ENCODE data around the gene KCND3. TPM values are rescaled to one million over a fixed set of nuclear protein-coding genes. Genes with fewer than 3 reads are reported as not detected.

The KCND3 gene
- total RNA-seq, 1 donor from 2014 or later, result 0.06 TPM

DNA sequence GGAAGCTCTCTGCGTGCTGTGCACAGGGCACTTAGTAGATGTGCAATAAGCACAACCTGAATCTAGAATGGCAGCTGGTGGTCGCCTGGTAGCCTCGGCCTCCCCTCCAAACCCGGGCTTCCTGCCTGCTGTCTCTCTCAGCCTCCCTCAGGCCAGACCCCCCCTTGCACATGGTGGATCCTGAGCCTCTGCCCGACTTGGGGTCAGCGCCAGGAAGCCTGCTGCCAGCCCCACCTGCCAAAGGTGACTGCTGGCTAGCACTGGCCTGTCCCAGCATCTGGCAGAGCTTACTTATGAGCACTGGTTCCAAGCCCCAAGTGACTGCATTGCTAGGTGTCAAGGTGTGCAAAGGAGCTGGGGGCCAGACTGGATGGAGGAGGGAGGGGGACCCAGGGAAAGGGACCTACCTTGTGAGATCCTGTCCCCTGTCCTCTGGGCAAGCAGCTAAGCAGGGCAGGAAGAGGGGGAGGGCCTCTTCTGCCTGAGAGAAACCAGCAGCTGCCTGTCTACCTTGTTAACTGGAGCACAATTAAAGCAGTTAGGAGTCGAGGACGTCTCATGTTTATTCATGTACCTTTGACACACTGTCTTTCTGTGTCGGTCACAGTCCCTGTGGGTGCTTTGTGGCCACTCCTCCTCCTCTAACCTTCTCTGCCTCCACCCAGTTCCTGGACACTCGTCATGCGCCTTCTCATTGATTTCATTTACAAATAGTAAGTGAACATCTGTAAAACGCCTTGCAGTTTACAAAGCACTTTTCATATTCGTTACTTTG lies 132.9 kb downstream of the KCND3 start:
- peak; percentile 40 for DNase-seq (ENCODE audit: low spot score)
- no peaks in the 10 kb centered on the region for H3K36me3 Mint-ChIP-seq
- Histone ChIP-seq H3K4me1 (peaks cover 21% of the 10 kb centered on the region), H3K9me3 (ENCODE audit: low read depth) (no peaks in the 10 kb centered on the region), H3F3A (ENCODE audit: low read depth) (no peaks in the 10 kb centered on the region), H3K79me2 (ENCODE audit: low read depth) (no peaks in the 10 kb centered on the region), H3K27me3 (no peaks in the 10 kb centered on the region), H3K27ac (no peak overlapping the region), H3K4me2 (no peak overlapping the region), H3K36me3 (no peaks in the 10 kb centered on the region), H2AFZ (replicated peaks) (no peak overlapping the region), H3K9ac (no peak overlapping the region), H4K20me1 (ENCODE audit: low read depth) (no peaks in the 10 kb centered on the region), H3K4me3 (no peak overlapping the region)
- H3K27ac Mint-ChIP-seq, result peak overlapping the region; percentile 12
- no peak for TF ChIP-seq CTCF (IDR thresholded peaks at IDR 0.05)
- no peak for TF ChIP-seq EZH2 (IDR thresholded peaks at IDR 0.05)
- TF ChIP-seq EZH2phosphoT487 (IDR thresholded peaks at IDR 0.05), result no peak
- H3K4me3 Mint-ChIP-seq, result no peak overlapping the region
- peaks cover 17% of the 10 kb centered on the region for H3K4me1 Mint-ChIP-seq
- H3K27me3 Mint-ChIP-seq (ENCODE audit: insufficient read depth, low read depth), result peaks cover 20% of the 10 kb centered on the region
- H3K9me3 Mint-ChIP-seq, result no peaks in the 10 kb centered on the region

- Histone ChIP-seq H3K27ac (no peak overlapping the region), H2AFZ (replicated peaks) (no peak overlapping the region), H3K4me2 (no peak overlapping the region), H4K20me1 (ENCODE audit: low read depth) (no peaks in the 10 kb centered on the region), H3K27me3 (no peaks in the 10 kb centered on the region), H3F3A (ENCODE audit: low read depth) (no peaks in the 10 kb centered on the region), H3K4me1 (peaks cover 17% of the 10 kb centered on the region), H3K79me2 (ENCODE audit: low read depth) (no peaks in the 10 kb centered on the region), H3K9ac (no peak overlapping the region), H3K36me3 (no peaks in the 10 kb centered on the region), H3K9me3 (ENCODE audit: low read depth) (no peaks in the 10 kb centered on the region), H3K4me3 (no peak overlapping the region)
- H3K4me3 Mint-ChIP-seq, result no peak overlapping the region
- DNase-seq (ENCODE audit: low spot score), result no peak
- peaks cover 23% of the 10 kb centered on the region for H3K27me3 Mint-ChIP-seq (ENCODE audit: insufficient read depth, low read depth)
- no peaks in the 10 kb centered on the region for H3K36me3 Mint-ChIP-seq
- no peak overlapping the region for H3K27ac Mint-ChIP-seq
- no peaks in the 10 kb centered on the region for H3K9me3 Mint-ChIP-seq
- TF ChIP-seq EZH2phosphoT487 (IDR thresholded peaks at IDR 0.05), result no peak
- no peak for TF ChIP-seq EZH2 (IDR thresholded peaks at IDR 0.05)
- no peak for TF ChIP-seq CTCF (IDR thresholded peaks at IDR 0.05)
- peaks cover 14% of the 10 kb centered on the region for H3K4me1 Mint-ChIP-seq
Observed at GRCh38 chr1:111855260-111855659, 134.2 kb downstream of the KCND3 start.

DNA sequence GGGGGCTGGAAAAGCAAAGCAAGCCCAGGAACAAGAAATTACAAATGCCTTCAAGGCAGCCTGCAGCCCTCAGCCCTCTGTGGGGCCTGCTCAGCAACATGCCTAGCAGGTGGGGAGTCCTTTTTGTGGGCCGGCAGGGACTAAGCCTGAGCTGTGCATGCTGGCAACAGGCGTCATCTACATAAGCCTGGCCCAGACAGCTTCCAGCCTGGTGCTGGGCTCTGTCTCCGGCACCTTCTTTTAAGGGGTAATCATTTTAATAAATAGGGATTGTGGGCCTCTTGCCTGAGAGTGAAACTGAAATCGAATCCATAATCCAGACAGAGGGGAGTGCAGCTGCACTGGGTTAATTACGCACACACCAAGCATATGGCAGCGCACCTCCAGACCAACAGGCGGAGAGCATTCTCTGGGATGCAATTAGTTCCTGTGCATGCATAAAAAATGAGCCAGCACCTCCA lies 137.2 kb downstream of the KCND3 start:
- H3K9ac ChIP-seq, result no peak overlapping the region
- H3K4me3 Mint-ChIP-seq, result no peak overlapping the region
- peaks cover 17% of the 10 kb centered on the region for H3K27me3 Mint-ChIP-seq (ENCODE audit: insufficient read depth, low read depth)
- TF ChIP-seq CTCF (IDR thresholded peaks at IDR 0.05), result no peak
- TF ChIP-seq EZH2 (IDR thresholded peaks at IDR 0.05), result no peak
- no peak for TF ChIP-seq EZH2phosphoT487 (IDR thresholded peaks at IDR 0.05)
- H3K27ac ChIP-seq, result no peak overlapping the region
- no peaks in the 10 kb centered on the region for H3K27me3 ChIP-seq
- H3F3A ChIP-seq (ENCODE audit: low read depth), result no peaks in the 10 kb centered on the region
- no peak overlapping the region for H2AFZ ChIP-seq (replicated peaks)
- H3K79me2 ChIP-seq (ENCODE audit: low read depth), result no peaks in the 10 kb centered on the region
- H3K4me1 ChIP-seq, result peaks cover 17% of the 10 kb centered on the region
- H4K20me1 ChIP-seq (ENCODE audit: low read depth), result no peaks in the 10 kb centered on the region
- H3K4me1 Mint-ChIP-seq, result peaks cover 14% of the 10 kb centered on the region
- no peaks in the 10 kb centered on the region for H3K9me3 Mint-ChIP-seq
- no peaks in the 10 kb centered on the region for H3K9me3 ChIP-seq (ENCODE audit: low read depth)
- no peak overlapping the region for H3K4me3 ChIP-seq
- H3K27ac Mint-ChIP-seq, result no peak overlapping the region
- no peaks in the 10 kb centered on the region for H3K36me3 ChIP-seq
- H3K36me3 Mint-ChIP-seq, result no peaks in the 10 kb centered on the region
- no peak overlapping the region for H3K4me2 ChIP-seq
- DNase-seq (ENCODE audit: low spot score), result peak; percentile 33

Data from neural progenitor cell (in vitro differentiated cells).